GM20431 (cell line): ENCODE data around the gene IL17RC.

Source experiments
- in situ Hi-C: fragments of 300-500 bp; cut with MseI, MboI; formaldehyde crosslinking; loops from one replicate; pipeline ENCODE4 v1.15.0; 2020; ENCODE audit warnings: low sequenced_read_pairs; ENCODE audit not compliant: unreplicated experiment

IL17RC gene

GRCh38 chr3:9942164-9942563, 25.3 kb downstream of the IL17RC start:
- in situ Hi-C loops = no loop called here

- in situ Hi-C loops = no loop called here
These were observed 26.2 kb downstream of the IL17RC start for GRCh38 chr3:9942934-9943690.

DNA sequence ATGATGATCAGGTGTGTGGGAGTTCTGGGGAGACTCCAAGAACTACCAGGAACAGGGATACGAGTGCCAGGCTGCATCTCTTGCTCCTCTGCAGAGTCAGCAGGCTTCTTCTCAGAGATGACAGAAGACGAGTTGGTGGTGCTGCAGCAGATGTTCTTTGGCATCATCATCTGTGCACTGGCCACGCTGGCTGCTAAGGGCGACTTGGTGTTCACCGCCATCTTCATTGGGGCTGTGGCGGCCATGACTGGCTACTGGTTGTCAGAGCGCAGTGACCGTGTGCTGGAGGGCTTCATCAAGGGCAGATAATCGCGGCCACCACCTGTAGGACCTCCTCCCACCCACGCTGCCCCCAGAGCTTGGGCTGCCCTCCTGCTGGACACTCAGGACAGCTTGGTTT, 27.4 kb downstream of the IL17RC start:
- in situ Hi-C loops = no loop called here

DNA sequence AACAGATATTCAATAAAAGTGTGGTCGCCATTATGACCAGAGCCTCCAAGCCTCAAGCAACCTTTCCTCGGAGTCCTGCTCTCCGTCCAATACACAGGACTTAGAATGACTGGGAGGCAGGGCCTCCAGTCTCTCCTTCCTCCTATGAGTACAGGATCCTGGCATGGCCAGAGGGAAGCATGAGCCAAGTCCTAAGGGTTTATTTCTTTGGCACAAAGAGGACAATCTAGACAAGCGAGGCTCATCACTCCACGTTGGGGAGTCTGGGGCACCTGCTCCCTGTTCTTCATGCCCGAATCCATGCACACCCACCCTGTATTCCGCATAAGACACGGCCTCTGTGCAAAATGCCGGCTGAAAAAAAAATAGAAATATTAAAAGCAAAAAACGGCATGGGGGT, 28.5 kb downstream of the IL17RC start:
- in situ Hi-C loops = no loop called here

DNA sequence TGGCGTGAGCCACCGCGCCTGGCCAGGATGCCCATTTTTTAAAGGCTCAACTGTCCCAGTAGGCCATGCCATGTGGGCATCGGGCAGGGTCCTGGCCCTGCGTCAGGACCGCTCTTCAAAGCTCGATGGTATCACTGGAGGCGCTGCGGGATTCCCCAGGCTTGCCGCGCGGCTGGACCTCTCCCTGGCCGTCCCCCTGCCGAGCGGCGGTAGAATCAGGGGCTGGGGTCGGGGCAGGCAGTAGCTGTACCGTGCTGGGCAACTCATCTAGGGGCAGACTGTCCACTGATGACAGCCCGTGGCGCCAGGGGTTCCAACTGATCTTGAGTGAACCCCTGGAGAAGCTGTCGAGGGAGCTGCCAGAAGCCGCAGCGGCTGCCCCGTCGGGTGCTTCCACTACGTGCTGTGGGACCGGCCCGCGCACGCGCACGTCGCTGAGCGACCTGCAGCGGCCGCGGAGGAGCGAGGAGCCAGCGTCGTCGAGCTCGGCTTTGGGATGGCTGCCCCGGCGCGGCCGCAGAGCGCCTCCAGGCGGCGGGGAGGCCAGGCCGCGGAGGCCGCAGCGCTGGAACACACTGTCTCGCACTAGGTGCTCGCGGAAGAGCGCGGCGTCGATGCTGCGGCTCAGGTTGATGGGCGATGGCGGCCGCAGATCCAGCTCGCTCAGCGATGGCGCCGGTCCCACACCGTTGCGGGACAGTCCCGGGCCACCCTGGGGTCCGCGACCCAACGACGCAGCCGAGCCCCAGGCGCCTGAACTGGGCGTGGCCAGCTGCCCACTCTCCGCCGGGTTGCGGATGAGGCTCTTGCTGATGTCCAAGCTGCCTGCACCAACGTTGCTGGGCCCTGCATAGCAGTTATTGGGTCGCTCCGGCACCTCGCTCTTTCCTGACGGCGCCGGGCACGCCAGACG, 29.5 kb downstream of the IL17RC start:
- in situ Hi-C loops = no loop called here

DNA sequence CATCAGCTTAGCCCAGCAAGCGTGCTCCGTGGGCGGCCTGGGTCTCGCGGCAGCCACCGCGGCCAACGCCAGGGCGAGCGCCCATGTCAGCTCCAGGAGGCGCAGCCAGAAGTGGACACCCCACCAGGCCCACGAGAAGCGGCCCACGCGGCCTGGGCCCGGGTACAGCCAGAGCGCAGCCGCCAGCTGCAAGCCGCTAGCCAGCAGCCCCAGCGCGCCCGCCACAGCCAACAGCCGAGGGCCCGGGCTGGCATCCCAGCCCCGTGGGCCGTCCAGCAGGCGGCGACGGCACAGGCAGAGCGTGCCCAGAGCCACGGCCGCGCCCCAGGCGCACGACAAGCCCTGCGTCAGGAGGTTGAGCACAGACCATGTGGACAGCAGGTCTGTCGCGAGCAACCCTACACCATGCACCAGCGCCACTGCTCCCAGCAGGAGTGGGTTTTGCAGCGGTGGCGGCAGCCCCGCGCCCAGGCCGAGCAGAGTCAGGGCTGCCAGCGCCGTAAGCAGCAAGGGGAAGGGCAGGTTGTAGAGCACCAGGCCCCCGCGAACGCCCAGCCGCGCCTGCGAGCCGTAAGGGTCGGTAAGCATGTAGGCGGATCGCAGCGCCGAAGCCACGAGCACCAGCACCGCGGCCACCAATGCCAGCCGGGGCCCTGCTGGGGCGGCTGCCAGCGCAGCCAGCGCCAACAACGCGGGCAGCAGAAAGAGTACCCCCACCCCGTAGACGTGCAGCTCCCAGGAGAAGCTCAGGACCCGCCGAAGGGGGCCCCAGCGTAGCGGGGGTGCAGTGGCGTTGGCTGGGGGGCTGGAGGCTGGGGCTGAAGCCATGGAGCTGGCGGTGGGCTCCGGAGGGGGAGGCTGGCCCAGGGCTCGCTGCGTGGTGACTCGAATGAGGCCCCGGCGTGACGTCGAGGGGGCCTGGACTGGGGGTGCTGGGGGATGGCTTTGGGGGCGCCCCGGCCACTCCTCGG, 30.4 kb downstream of the IL17RC start:
- in situ Hi-C loops = no loop called here

DNA sequence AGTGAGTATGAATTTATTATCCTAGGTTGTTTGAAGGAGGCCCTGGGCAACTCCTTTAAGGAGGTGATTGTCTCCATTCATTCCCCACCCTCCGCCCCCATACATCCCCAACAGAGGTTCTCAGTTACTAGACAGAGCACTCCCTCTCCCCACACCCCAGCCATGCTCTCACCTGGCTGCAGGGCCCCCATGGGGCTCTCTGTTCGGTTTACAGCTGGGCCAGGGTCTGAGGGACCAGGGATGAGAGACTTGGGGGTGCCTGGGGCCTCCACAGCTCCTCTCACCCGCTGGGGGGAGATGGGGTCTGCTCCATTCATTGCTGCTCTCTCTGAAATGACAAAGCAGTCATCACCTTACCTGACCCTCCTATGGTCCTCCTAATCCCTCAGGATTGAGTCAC, 31.7 kb downstream of the IL17RC start:
- in situ Hi-C loops = no loop called here

- in situ Hi-C loops = no loop called here
These were observed 32.2 kb downstream of the IL17RC start for GRCh38 chr3:9949115-9949514.

DNA sequence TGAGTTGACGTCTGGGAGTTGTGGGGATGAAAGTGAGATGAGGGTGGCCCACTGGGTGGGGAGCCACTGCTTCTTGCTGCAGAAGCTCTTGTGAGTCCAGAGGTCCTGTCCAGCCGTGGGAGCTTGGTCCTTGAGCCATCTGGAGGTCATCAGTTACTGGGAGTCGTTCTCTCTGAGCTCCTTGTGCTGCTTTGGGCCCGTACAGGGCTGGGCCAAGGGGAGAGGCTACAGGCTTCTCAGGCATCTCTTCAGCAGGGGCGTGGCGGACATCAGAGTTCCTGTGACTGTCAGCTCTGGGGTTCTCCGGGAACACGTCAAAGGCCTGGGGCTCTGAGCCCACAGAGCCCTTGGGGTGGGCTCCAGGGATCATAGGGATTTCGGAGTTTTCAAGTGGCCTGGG, 32.7 kb downstream of the IL17RC start:
- in situ Hi-C loops = no loop called here

DNA sequence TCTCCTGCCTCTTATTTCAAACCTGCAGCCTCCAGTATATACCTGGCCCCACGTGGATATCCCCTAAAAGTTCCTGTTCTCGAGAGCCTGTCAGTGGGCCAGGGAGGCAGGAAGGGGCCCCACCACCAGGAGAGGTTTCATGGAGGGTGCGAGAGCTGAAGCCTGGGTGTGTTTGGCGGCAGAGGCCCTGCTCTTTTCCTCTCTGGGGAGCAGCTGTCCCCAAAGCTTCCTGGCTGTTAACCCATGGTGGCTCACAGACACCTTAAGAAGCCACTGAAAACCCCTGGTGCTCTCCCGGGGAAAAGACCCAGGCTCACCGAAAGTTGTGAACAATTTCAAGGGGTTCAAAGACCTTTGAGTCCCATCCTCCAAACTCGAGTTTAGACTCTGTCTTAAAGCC, 34.2 kb downstream of the IL17RC start:
- in situ Hi-C loops = no loop called here

DNA sequence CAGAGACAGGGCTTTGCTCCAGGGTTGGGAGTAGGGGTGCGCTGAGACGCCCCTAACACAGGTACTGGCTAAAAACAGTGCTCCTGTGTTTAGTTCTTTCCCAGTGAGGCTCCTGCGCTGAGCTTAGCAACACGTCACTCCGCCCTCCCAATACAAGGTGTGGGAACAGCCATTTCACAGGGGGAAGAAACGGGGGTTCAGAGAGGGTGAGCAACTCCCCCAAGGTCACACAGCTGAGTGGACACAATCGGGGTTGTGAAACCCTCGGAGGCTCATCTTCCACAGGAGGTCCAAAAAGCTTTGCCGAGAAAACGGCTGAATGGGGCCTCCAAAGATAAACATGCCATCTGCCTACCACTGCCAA, 34.7 kb downstream of the IL17RC start:
- in situ Hi-C loops = no loop called here

- in situ Hi-C loops = no loop called here
These were observed 35.3 kb downstream of the IL17RC start, which contains the start of gene PRRT3 for GRCh38 chr3:9951962-9952805. PRRT3 (minus strand) TSS chr3:9952408; CDS start chr3:9950115, 2,293 bp downstream.

- in situ Hi-C loops = no loop called here
These were observed 38.2 kb downstream of the IL17RC start for GRCh38 chr3:9955067-9955502.

DNA sequence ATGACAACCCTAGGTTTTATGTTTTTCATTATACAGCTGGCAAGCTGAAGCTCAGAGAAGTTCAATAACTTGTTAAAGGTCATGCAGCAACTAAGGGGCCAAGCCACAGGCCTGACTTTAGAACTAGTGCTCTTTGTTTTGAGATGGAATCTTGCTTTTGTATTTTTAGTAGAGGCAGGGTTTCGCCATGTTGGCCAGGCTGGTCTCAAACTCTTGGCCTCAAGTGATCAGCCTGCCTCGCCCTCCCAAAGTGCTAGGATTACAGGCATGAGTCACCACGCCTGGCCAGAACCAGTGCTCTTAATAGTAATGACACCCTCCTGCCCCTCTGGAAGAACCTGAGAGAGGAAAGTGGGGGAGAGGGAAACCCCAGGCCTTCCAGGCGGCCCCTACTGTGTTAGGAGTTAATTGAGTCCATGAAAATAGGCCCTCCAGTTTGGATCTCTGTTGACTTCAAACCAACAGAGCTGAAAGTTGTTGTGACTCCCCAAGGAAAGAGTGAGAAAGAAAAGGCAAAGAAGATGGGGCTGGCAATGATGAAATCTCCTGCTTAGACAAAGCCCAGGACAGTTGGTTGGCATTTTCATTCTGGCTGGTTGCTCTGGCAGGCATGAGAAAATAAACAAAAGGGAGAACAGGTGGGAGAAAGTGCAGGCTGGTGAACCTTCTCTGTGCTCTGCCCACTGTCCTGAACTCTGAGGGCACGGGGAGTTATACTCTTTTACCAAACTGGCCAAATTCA, 38.9 kb downstream of the IL17RC start:
- in situ Hi-C loops = no loop called here

DNA sequence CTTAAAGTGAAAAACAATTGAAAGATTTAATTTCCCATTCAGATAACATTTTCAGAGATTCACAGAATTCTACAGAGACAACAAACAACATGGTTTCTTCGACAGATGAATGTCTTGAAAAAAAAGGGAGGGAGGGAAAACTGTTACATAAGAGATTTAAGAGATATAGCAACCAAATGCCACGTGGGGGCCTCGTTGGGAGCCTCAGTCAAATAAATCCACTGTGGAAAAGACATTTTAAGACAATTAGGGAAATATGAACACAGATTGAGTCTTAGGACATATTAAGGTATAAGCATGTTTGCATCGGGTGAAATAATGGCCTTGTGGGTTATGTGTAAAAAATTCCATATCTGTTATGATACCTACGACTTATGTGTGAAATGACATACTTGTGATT, 40.3 kb downstream of the IL17RC start:
- in situ Hi-C loops = no loop called here

- in situ Hi-C loops = no loop called here
These were observed 48.4 kb downstream of the IL17RC start for GRCh38 chr3:9965200-9965875.

DNA sequence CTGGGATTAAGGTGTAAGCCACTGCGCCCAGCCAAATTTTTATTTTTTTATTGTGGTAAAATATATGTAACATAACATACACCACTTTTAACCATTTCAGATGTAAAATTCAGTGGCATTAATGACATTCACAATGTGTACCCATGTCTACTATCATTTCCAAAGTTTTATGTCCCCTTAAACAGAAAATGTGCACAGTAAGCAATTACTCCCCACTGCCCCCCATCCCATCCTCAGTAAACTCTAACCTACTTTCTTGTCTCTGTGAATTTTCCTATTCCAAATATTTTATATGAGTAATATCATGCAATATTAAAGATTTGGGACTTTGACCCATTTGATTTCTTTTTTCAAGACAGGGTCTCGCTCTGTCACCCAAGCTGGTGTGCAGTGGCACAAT, 49.9 kb downstream of the IL17RC start:
- in situ Hi-C loops = no loop called here

DNA sequence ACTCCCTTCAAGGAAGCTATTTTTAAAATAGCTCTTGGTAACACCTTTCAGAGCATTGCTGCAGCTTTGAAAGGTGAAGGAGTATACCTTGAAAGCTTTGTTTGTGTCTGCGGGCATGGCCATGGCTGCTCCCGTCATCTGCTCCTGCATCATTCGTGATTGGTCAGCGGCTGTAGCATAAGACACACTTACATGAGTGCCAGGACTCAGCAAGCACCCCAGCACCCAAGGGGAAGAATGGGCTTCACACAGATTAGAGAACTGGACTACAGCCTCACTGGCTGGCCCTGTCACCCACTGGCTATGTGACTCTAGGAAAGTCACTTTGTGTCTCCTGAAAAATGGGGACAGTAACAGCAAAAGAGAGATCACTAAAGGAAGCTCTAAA, 52.7 kb downstream of the IL17RC start:
- in situ Hi-C loops = no loop called here
